NK-92 (cell line): ENCODE data around the gene ADAMTSL2.

Experiments
- DNase-seq: peaks from one replicate; lab custom pipeline; 2025; ENCODE audit not compliant: unreplicated experiment; lab: John Stamatoyannopoulos, UW

The ADAMTSL2 gene

DNA sequence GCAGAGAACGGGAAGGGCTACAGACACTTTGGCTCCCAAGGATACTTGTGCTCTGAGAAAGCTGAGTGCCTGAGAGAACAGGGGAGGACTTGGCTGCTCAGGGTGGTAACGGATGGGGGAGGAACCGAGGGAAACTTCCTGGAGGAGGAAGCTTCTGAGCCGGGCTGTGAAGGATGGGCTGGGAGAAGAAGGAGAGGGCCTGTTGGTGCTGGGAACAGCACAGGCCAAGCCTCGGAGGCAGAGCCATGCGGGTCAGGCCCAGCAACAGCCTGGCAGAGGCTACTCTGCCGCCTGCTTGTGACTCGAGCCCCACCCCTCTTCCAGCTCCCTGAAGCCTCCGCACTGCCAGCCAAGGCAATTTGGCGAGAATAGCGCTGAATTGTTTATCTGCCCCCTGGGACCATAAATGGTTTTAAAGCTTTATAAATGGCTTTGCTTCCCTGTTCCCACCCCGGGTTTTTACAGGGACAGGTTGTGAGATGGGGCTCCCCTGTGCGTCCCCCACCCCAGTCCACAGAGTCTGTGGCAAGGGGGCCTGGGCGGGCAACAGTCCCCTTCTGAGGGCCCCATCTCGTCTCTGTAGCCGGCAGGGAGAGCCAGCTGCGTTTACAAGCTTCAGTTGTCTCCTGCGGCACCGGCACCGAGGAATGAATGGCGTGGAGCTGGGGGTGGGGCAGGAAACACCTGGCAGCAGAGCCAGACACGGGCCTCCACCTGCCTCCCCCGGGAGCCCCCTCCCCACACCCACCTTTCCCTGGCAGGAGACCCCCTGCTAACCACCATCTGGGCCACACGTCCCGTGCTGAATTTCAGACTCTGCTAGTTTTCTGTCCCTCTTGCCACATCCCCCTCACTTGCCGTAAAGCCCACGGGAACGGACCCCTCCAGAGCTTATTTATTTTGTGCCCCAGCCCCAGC, 50.3 kb downstream of the ADAMTSL2 start:
- DNase-seq, result no peak

DNA sequence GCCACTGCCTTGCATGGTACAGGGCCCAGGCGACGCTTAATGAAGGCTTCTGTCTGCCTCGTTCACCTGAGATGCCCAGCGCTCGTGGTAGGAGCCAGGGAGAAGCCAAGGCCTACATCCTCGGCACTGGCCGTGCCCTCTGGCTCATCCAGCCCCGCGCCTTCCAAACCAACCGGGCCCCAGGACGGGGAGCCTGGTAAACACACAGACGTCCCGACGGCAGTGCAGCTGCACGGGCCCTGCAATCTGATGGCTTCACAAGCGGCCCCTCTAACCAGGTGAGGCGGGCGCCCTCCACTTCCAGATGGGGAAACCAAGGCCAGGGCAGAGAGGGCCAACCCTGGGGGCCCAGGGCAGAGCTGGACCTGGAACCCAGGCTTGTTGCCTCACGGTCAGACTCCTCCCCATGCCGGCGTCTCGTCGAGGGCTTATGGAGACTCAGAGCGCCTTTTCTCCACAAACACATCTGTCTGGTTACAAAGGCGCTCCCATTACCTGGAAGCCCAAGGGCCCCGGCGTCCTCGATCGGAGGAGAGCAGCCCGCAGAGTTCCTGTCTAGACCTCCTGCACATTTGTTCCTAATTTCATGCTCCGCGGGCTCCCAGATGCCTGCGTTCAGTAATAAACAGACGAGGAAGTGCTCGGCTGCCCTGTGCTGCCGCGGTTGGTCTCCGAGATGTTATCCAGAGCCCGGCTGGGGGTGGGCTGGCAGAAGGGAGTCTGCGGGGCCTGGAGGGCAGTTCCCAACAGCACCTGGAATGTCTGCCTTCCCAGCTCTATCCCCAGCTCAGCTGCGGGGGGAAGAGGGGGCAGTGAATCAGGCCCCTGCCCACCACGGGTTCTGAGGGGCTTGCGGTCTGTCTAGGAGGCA, 51.2 kb downstream of the ADAMTSL2 start:
- no peak for DNase-seq

DNA sequence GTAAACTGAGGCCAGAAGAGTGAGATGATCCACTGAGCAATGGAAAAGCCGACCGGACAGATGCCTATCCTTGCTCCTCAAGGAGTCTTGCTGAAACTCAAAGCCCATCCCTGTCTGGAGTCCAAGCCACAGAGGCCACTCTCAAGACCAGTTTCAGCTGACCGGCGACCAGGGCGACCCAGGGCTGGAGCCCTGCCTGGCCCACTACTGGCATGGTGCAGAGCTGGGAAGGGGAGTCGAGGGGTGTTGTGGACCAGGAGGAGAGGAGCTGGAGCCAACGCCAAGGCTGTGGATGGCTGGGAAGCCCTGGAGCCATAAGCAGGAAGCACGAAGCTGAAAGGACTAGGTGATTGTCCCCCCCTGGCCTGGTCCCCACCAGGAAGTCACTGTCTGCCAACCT, 52.5 kb downstream of the ADAMTSL2 start:
- DNase-seq, result no peak

DNA sequence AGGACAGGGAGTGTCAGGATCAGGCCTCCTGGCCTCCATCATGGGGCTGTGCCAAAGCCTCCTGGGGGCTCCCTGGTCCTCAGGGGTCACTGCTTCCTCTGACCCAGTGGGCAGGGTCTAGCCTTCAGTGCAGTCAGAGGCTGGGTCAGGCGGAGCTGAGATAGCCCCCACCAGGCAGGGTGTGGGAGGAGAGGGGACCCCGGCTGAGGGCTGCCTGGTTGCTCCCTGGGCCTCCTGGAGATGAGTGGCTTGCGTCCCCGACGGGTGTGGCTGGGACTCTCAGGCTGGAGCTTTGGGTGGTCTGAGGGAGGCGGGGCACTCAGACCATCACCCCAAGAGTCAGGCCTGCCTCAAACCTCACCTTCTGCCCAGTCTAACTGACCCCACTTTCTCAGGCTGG, 53.0 kb downstream of the ADAMTSL2 start:
- DNase-seq, result no peak

DNA sequence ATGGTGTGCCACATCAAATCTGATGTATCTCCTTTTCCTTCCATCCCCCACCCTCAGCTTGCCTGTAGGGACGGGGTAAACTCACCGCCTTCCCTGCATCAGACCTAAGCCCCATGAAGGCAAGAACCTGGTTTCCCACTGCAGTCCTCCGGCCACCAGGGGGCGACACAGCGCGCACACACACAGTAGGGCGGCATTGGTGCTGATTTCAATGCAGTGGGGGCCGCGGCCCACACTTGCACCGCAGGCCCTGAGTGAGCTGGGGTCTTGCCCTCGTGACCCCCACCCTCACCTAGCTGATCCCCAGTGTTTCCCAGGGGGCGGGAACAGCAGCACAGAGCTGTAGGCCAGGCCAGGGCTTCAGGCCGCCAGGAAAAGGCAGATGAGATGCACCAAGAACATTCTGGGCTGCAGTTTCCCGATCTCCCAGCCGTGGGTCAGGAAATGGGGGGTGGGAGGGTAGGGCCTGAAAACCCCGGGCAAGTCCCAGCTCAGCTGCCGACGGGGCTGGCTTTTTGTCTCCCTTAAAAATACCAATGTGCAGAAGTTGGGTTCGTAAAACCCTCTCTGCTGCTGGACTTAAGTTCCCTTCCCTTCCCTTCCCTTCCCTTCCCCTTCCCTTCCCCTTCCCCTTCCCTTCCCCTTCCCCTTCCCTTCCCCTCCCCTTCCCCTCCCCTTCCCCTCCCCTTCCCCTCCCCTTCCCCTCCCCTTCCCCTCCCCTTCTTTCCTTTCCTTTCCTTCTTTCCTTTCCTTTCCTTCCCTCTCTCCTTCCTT, 55.1 kb downstream of the ADAMTSL2 start:
- no peak for DNase-seq

DNA sequence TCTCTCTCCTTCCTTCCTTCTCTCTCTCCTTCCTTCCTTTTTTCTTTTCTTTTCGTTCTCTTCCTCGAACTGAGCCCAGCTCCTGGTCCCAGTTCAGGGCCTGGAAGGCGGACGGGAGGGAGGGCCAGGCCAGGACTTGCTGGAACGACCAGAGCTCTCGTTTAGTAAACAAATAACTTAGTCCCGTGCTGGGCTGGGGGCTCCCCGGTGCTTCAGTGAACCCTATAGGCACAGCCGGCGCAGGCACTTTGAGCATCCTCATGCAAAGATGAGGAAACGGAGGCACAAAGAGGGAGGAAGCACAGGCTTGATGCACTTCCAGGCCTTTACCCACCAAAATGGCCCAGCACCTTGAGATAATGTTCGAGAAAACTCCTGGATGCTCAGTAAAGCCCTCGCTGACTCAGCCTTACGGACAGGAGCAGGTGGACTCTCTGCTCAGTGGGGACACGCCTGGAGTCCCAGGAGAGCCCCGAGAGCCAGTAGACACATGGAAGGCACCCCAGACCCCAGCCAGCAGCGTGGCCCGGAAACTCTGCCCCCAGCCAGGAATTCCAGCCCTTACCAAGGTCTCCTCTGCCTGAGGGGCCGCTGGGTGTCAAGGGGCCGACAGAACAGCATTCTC, 55.8 kb downstream of the ADAMTSL2 start:
- no peak for DNase-seq

DNA sequence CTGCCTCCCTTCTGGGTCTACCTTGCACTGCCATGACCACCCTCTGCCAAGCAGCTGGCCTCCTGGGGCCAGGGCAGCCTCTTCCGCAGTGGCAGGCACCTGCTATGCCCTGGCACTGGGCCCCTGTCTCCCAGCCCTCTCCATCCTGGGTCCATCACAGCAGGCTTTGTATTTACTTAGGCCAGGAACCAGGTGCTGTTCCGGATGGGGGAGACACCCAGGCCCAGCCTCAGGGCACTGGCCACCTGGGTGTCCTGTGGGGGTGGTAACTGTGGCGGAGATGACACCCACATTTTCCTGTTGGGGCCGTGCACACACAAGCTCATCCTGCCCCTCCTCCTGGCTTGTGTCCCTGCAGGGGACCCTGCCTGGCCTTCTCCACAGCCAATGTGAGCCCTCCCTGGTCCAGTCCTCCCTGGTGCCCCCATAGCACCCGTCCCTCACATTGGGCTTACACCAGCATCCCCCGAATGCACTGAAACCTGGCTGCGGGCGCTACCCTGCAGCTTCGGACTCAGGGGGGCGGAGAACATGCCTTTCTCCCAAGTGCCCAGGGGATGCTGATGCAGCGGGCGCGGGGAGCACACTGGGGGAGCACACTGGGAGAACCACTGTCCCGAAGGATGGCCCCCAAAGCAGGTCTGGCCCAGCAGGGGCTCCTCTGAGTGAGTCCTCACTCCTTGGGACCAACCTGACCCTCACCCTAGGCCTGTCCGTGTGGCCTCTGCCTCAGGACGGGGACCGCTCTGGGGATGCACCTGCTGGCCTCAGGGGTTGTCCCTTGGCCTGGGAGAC, 56.8 kb downstream of the ADAMTSL2 start:
- DNase-seq, result no peak

- no peak for DNase-seq
These were observed 57.5 kb downstream of the ADAMTSL2 start for GRCh38 chr9:133591985-133592384.

- no peak for DNase-seq
These were observed 58.4 kb downstream of the ADAMTSL2 start for GRCh38 chr9:133592731-133593409.

- no peak for DNase-seq
These were observed 59.2 kb downstream of the ADAMTSL2 start for GRCh38 chr9:133593587-133594253.

DNA sequence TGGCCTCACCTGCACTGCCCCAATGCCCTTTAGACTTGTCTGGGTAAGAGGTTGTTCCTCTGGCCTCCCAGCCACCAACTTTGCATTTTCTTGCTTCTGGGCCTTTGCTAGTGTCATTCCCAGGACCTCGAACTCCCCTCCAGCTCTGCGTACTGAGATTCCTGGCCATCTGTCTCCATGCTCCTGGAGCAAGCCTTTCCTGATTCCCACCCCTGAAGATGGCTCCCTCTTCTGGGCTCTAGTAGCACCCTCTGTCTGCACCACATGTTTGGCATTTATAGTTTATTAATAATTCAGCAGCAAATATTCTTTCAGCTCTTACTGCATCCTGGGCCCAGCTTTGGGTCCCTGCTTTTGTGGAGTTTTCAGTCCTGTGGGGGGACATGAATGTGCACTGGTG, 59.8 kb downstream of the ADAMTSL2 start:
- no peak for DNase-seq

- no peak for DNase-seq
These were observed 61.4 kb downstream of the ADAMTSL2 start for GRCh38 chr9:133595910-133596309.

DNA sequence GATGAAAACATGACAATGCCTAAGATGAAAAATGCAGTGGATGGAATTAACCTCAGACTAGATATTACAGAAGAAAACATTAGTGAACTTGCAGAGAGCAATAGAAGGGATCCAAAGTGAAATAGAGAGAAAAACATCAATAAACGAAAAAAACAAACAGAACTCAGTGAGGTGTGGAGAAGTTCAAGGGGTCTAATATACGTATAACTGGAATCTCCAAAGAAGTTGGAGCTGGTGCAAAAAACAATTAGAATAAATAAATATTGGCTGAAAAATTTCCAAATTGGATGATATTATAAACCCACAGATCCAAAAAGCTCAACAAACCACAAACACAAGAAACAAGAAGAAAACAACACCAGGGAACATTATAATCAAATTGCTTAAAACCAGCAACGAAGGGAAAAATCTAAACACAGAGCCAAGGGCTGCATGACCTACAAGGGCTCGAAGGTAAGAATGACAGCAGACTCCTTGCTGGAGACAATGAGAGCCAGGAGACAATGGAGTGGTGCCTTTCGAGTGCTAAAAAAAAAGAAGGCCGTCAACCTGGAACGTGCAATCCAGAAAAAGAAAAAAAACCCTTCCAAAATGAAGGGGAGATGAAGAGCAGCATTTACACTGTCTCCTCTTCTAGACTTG, 62.9 kb downstream of the ADAMTSL2 start:
- DNase-seq, result no peak

- no peak for DNase-seq
These were observed 64.5 kb downstream of the ADAMTSL2 start for GRCh38 chr9:133598978-133599377.

- no peak for DNase-seq
These were observed 65.1 kb downstream of the ADAMTSL2 start for GRCh38 chr9:133599470-133600173.

- no peak for DNase-seq
These were observed 66.2 kb downstream of the ADAMTSL2 start for GRCh38 chr9:133600739-133601138.

GRCh38 chr9:133601746-133602145, 67.2 kb downstream of the ADAMTSL2 start:
- no peak for DNase-seq

GRCh38 chr9:133602277-133602676, 67.8 kb downstream of the ADAMTSL2 start:
- no peak for DNase-seq
